ENCODE data around the gene LRRC28. TPM values are rescaled to one million over a fixed set of nuclear protein-coding genes. Genes with fewer than 3 reads are reported as not detected.

The LRRC28 gene
- total RNA-seq, 1 experiment from 2014 or later, result 10.6 TPM

GRCh38 chr15:99209326-99209725, 42.0 kb upstream of the LRRC28 start:
- ChIA-PET POLR2A (interaction anchor here (1.9 kb wide), 2 partner anchors 12 to 42 kb away, joined by 5 read pairs; partner anchors contain the start of gene LRRC28), CTCF (interaction anchor here (0.6 to 11.9 kb wide), 4 partner anchors 13 to 110 kb away, joined by 3 to 162 read pairs (median 3); no protein-coding TSS in a partner anchor)
- intact Hi-C loops (cut with micrococcal nuclease), result no loop called here
- H3K4me1 Mint-ChIP-seq (ENCODE audit: insufficient read depth, unreplicated experiment), result peaks cover 6% of the 10 kb centered on the region
- DNase-seq (ENCODE audit: unreplicated experiment), result no peak
- no TSS peak for BruUV-seq (replicated peaks)
- H3K9me3 Mint-ChIP-seq (ENCODE audit: unreplicated experiment), result no peaks in the 10 kb centered on the region
- TF ChIP-seq CTCF (IDR thresholded peaks at IDR 0.05; ENCODE audit: unreplicated experiment), result no peak
- H3K36me3 Mint-ChIP-seq (ENCODE audit: insufficient read depth, unreplicated experiment), result peaks cover 13% of the 10 kb centered on the region
- no peak overlapping the region for H3K27ac Mint-ChIP-seq (ENCODE audit: low read depth, unreplicated experiment)
- H3K4me3 Mint-ChIP-seq (ENCODE audit: unreplicated experiment), result no peak overlapping the region
- no peaks in the 10 kb centered on the region for H3K27me3 Mint-ChIP-seq (ENCODE audit: insufficient read depth, unreplicated experiment)

DNA sequence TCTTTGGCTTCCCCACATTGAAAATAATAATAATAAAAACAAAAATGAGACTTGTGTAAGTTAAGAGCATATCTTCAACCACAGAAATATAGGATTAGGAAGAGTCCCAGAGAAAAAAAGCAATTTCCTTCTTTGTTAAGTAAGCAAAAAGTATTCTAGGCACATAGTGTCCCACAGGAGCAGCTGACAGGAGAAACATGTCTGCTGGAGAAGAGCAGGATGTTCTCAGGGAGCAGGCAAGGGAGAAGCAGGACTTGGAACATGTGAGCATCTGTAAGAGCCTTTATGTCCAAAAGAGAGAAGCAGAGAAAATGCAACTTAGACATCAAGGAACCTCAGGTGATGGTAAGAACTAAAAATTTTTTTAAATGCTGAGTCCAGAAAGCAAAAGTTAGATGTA, 40.9 kb upstream of the LRRC28 start:
- CTCF ChIA-PET, result interaction anchor here (0.7 to 11.9 kb wide), 3 partner anchors 40 to 111 kb away, joined by 3 to 162 read pairs (median 4); no protein-coding TSS in a partner anchor
- H3K4me3 Mint-ChIP-seq (ENCODE audit: unreplicated experiment), result no peak overlapping the region
- H3K27me3 Mint-ChIP-seq (ENCODE audit: insufficient read depth, unreplicated experiment), result no peaks in the 10 kb centered on the region
- DNase-seq (ENCODE audit: unreplicated experiment), result no peak
- POLR2A ChIA-PET, result interaction anchor here (1.9 kb wide), 1 partner anchor 41 kb away, joined by 5 read pairs; the partner anchor contains the start of gene LRRC28
- intact Hi-C loops (cut with micrococcal nuclease), result loop anchor here (5.0 kb wide), 1 partner anchor 88 kb away; no protein-coding TSS in a partner anchor
- no peak for TF ChIP-seq CTCF (IDR thresholded peaks at IDR 0.05; ENCODE audit: unreplicated experiment)
- BruUV-seq (replicated peaks), result no TSS peak
- H3K9me3 Mint-ChIP-seq (ENCODE audit: unreplicated experiment), result no peaks in the 10 kb centered on the region
- peaks cover 20% of the 10 kb centered on the region for H3K36me3 Mint-ChIP-seq (ENCODE audit: insufficient read depth, unreplicated experiment)
- H3K4me1 Mint-ChIP-seq (ENCODE audit: insufficient read depth, unreplicated experiment), result peaks cover 6% of the 10 kb centered on the region
- H3K27ac Mint-ChIP-seq (ENCODE audit: low read depth, unreplicated experiment), result no peak overlapping the region

- peaks cover 6% of the 10 kb centered on the region for H3K4me1 Mint-ChIP-seq (ENCODE audit: insufficient read depth, unreplicated experiment)
- POLR2A ChIA-PET, result no interaction called here
- peaks cover 23% of the 10 kb centered on the region for H3K36me3 Mint-ChIP-seq (ENCODE audit: insufficient read depth, unreplicated experiment)
- CTCF ChIA-PET, result interaction anchor here (11.9 kb wide), 1 partner anchor 112 kb away, joined by 162 read pairs; no protein-coding TSS in a partner anchor
- no TSS peak for BruUV-seq (replicated peaks)
- no peak for DNase-seq (ENCODE audit: unreplicated experiment)
- no peaks in the 10 kb centered on the region for H3K27me3 Mint-ChIP-seq (ENCODE audit: insufficient read depth, unreplicated experiment)
- no peak for TF ChIP-seq CTCF (IDR thresholded peaks at IDR 0.05; ENCODE audit: unreplicated experiment)
- no peak overlapping the region for H3K4me3 Mint-ChIP-seq (ENCODE audit: unreplicated experiment)
- intact Hi-C loops (cut with micrococcal nuclease), result loop anchor here (5.0 kb wide), 1 partner anchor 90 kb away; no protein-coding TSS in a partner anchor
- H3K27ac Mint-ChIP-seq (ENCODE audit: low read depth, unreplicated experiment), result no peak overlapping the region
- H3K9me3 Mint-ChIP-seq (ENCODE audit: unreplicated experiment), result no peaks in the 10 kb centered on the region
Observed at GRCh38 chr15:99211926-99212325, 39.4 kb upstream of the LRRC28 start.

DNA sequence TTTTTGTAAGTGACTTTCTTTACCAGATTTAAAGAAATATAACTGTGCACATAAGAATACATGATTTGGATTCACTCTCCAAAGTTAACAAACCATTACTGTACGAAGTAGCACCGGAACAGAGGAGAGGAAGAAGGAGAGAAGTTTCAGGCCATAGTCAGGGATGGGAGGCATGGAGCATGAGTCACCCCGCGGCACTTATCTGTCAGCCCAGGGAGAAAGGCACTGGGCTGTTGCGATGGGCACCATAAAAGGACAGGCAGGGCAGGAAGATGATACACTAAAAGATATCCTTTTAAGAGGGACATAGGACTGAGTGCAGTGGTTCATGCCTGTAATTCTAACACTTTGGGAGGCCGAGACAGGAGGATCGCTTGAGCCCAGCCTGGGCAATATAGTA, 38.9 kb upstream of the LRRC28 start:
- TF ChIP-seq CTCF (IDR thresholded peaks at IDR 0.05; ENCODE audit: unreplicated experiment), result no peak
- Mint-ChIP-seq H3K27ac (ENCODE audit: low read depth, unreplicated experiment) (no peak overlapping the region), H3K27me3 (ENCODE audit: insufficient read depth, unreplicated experiment) (no peaks in the 10 kb centered on the region), H3K4me1 (ENCODE audit: insufficient read depth, unreplicated experiment) (peaks cover 6% of the 10 kb centered on the region), H3K9me3 (ENCODE audit: unreplicated experiment) (no peaks in the 10 kb centered on the region), H3K36me3 (ENCODE audit: insufficient read depth, unreplicated experiment) (peaks cover 26% of the 10 kb centered on the region), H3K4me3 (ENCODE audit: unreplicated experiment) (no peak overlapping the region)
- ChIA-PET POLR2A (no interaction called here), CTCF (interaction anchor here (0.6 to 11.9 kb wide), 12 partner anchors 10 to 133 kb away, joined by 3 to 162 read pairs (median 6); no protein-coding TSS in a partner anchor)
- intact Hi-C loops (cut with micrococcal nuclease), result loop anchor here (5.0 kb wide), 1 partner anchor 90 kb away; no protein-coding TSS in a partner anchor
- BruUV-seq (replicated peaks), result no TSS peak
- DNase-seq (ENCODE audit: unreplicated experiment), result no peak

Data from MCF 10A (cell line).